MM.1S (cell line): ENCODE results near the gene KHDC4.

ENCODE experiments used
- EZH2 ChIP-seq: fragments of 300-600 bp; sonication (generic); optimal IDR thresholded peaks from 2 replicates; pipeline ENCODE3; 2017; ENCODE audit warnings: low read depth, mild to moderate bottlenecking, antibody characterized with exemption, low read length, mixed read lengths
- TF ChIP-seq, protein P1 (sequence below): fragments of 300-600 bp; sonication (generic); IDR thresholded peaks from 2 replicates; pipeline ENCODE4 v1.5.1; 2016; ENCODE audit warnings: antibody characterized with exemption, low read length, mixed read lengths

DNA sequence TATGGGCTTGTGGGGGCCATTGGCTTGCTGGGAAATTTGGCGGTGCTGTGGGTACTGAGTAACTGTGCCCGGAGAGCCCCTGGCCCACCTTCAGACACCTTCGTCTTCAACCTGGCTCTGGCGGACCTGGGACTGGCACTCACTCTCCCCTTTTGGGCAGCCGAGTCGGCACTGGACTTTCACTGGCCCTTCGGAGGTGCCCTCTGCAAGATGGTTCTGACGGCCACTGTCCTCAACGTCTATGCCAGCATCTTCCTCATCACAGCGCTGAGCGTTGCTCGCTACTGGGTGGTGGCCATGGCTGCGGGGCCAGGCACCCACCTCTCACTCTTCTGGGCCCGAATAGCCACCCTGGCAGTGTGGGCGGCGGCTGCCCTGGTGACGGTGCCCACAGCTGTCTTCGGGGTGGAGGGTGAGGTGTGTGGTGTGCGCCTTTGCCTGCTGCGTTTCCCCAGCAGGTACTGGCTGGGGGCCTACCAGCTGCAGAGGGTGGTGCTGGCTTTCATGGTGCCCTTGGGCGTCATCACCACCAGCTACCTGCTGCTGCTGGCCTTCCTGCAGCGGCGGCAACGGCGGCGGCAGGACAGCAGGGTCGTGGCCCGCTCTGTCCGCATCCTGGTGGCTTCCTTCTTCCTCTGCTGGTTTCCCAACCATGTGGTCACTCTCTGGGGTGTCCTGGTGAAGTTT, 7.8 kb upstream of the KHDC4 start:
- TF ChIP-seq, protein P1, sequence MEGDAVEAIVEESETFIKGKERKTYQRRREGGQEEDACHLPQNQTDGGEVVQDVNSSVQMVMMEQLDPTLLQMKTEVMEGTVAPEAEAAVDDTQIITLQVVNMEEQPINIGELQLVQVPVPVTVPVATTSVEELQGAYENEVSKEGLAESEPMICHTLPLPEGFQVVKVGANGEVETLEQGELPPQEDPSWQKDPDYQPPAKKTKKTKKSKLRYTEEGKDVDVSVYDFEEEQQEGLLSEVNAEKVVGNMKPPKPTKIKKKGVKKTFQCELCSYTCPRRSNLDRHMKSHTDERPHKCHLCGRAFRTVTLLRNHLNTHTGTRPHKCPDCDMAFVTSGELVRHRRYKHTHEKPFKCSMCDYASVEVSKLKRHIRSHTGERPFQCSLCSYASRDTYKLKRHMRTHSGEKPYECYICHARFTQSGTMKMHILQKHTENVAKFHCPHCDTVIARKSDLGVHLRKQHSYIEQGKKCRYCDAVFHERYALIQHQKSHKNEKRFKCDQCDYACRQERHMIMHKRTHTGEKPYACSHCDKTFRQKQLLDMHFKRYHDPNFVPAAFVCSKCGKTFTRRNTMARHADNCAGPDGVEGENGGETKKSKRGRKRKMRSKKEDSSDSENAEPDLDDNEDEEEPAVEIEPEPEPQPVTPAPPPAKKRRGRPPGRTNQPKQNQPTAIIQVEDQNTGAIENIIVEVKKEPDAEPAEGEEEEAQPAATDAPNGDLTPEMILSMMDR, result no peak
- no peak for TF ChIP-seq EZH2
